GM12874 (cell line): ENCODE data around the gene BRINP1.

ENCODE experiments used
- TF ChIP-seq, protein P1 (sequence below): IDR thresholded peaks from 2 replicates; pipeline ENCODE4 v1.5.1; 2011; ENCODE audit warnings: low read depth, mild to moderate bottlenecking, control low read depth, low read length, moderate library complexity; ENCODE audit not compliant: insufficient read depth

The BRINP1 gene

DNA sequence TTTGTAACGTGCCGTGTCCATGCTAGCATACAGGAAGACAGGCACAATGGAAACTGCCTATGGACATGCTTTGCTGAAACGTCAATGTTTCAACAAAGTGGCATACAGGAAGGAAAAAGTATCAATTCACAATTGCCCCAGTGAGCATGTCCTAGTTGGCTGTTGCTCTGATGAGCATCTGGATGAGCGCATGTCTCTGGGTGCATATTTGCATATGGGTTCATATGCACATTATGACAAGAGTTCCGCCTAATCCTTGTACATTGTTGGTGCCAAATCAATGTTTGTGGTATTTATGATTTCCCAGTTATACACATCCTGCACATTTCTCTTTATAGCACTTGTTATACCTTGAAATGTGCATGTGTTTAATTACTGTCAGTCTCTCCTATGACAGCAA, 58.5 kb downstream of the BRINP1 start:
- TF ChIP-seq, protein P1, sequence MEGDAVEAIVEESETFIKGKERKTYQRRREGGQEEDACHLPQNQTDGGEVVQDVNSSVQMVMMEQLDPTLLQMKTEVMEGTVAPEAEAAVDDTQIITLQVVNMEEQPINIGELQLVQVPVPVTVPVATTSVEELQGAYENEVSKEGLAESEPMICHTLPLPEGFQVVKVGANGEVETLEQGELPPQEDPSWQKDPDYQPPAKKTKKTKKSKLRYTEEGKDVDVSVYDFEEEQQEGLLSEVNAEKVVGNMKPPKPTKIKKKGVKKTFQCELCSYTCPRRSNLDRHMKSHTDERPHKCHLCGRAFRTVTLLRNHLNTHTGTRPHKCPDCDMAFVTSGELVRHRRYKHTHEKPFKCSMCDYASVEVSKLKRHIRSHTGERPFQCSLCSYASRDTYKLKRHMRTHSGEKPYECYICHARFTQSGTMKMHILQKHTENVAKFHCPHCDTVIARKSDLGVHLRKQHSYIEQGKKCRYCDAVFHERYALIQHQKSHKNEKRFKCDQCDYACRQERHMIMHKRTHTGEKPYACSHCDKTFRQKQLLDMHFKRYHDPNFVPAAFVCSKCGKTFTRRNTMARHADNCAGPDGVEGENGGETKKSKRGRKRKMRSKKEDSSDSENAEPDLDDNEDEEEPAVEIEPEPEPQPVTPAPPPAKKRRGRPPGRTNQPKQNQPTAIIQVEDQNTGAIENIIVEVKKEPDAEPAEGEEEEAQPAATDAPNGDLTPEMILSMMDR, result no peak

DNA sequence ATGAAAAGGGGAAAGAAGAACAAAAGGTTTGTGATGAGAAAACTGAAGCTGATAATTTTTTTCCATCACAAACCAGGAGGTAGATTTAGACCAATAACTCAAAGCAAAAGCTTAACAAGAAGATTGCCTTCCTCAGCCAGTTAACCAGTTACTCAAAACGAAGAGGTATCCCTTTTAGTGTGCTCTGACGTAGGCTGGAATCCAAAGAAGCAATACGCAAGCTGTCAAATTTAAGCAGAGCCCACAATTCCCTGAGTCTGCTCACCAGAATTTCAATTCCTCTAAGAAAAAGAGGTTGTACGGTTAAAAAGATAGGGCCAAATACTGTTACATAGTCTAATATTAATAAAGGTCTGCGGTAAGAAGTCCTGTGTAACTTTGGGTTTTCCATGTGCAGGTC, 61.8 kb downstream of the BRINP1 start:
- TF ChIP-seq, protein P1, result no peak

DNA sequence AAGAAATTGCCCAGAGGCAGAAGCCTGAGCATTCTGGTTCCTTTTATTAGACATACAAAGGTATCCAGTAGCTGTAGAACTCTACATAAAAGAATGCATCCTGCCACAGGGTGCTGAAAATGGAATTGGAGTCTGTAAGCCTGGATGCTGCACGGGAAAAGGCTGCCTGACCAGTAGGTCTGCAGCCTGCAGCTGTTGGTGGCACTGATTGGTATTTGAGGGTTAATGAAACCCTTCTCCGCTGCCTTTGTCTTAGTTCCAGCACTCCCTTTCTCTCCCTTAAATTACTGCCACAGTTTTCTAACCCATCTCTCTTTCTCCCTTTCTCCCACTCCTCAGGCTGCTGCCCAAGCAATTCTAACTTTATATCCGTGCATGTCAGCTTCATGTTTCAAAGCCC, 64.7 kb downstream of the BRINP1 start:
- TF ChIP-seq, protein P1, result no peak

DNA sequence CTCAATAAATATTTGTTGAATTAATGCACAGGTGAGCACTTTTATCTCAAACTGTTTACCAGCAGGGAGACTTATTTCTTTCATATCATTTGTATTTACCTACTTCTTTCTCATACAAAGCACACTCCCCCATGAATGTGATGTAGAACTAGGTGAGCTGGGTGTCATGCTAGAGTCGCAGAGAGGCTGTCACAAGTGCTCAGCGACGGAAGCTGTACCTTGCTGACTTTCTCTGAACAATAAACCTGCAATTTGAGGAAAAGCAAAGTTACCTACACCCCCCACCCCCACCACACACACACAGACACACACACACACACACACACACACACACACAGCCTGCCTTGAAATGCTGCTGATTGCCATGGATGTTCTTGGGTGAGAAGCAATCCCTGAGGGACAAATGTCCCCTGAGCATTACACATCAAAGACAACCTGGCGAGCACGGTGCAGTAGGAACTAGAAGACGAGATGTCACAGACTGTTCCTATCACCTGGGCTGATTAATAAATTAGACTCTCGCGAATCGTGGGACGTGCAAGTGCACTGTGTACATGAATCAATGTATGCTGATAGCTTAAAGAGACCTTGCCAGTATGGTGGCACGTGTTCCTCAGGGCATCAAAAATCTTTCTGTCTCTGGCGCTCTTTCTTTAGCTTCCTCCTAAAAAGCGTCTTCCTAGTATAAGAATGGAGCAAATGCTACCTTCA, 66.1 kb downstream of the BRINP1 start:
- TF ChIP-seq, protein P1, result no peak

DNA sequence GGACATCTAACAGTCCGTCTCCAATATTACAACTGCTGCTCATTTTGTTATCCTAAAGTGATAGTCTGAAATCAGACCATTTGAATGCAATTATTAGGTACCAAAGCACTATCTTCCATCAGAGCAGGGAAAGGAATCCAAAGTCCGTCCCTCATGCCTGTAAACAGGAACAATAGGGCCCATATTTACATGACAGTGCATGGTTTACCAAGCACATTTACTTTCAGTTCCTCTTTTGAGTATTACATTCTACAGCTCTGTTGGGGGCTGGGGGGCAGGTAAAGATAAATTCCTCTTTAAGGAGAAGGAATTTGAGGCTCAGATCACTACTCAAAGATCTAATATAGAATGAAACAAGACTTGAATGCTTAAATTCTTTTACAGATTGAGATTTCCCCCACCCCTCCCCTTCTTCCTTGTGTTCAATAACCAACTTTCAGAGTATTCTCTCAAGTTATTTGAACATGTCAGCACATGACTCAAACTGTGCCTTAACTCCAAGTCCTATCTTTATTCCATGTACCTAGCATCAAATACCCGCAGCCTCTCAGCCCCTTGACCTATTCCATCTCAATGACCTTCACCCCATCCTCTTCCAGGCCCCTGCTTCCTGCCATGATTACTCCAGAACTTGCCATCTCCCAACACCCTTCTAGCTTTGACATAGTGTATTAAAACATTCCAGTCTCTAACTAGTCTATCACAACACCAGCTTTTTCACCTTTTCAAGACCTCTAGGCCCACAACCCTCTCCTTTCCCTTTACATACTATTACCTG, 71.0 kb downstream of the BRINP1 start:
- TF ChIP-seq, protein P1, result no peak

DNA sequence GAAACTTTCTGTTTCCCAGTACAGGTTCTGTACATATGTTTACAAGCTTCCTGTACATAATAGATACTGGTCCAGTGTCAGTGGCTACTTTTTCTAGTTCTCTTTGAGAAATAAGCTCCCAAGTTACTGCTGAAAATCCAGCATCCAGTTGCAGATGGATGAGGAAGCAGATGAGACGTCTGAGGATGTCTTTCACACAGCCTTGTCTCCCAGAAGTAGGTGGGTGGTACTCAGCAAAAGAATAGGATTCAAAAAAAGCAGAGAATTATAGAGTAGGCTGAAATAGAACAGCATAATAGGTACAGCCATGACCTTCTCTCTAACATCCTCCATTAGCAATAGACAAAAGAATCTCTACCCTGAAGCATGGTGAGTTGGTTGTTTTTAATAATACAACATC, 77.7 kb downstream of the BRINP1 start:
- TF ChIP-seq, protein P1, result no peak

DNA sequence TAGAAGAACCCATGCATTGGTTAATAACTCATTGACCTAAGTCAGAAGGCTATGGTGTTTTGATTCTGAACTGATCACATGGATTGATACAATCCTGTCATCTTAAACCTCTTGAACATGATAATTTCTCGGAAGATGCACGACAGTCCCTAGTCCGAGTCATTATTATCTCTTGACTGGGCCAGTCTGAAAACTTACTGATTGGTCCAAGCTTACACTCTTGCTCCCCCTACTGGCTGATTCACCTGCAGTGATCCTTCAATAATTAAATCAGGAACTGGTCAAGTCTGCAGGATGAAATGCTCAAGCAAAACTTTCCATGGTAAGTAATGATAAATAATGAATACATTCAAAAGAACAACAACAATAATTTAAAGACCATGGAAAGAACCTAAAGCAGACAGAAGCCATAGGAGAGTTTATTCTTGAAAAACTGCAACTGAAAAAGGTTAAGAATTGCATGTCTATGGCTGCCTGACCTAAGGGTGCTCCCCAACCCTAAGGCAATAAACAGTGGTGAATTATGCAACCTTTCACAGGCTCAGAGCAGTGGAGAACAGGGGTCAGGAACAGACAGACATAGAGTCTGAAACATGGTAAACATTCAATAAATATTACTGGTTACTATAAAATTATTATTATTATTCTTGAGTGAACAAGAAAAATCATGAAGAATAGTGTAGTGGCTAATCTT, 79.3 kb downstream of the BRINP1 start:
- TF ChIP-seq, protein P1, result peak; percentile 68
